Lower lobe of right lung (tissue), 2 donors: ENCODE data around the gene EGR2. TPM values are rescaled to one million over a fixed set of nuclear protein-coding genes. Genes with fewer than 3 reads are reported as not detected.
A peak's percentile ranks its signal among the peaks of the same experiment; 100 is the strongest.
"Not testable (repeated sequence)": the region's sequence is repeated elsewhere in the genome, so short reads cannot be mapped to it uniquely, and the experiment has no call there.

Experiments
- ATAC-seq, 2 donors: fragments of 200-7000 bp; cut with Tn5 transposase; one replicate each; pipeline ENCODE4 v1.9.1; 2020 to 2022; ENCODE audit warnings: mild to moderate bottlenecking in 2 of 2, moderate library complexity in 2 of 2
- DNase-seq: peaks from one replicate; pipeline ENCODE4 v3.0.0-alpha.2; 2020
- H3K27ac ChIP-seq: fragments of 200-600 bp; one replicate; pipeline ENCODE4 v1.8.0; 2022
- H3K27me3 ChIP-seq: fragments of 200-600 bp; one replicate; pipeline ENCODE4 v1.8.0; 2022; ENCODE audit warnings: low read depth
- H3K36me3 ChIP-seq: fragments of 200-600 bp; one replicate; pipeline ENCODE4 v1.8.0; 2022; ENCODE audit warnings: mild to moderate bottlenecking
- H3K4me1 ChIP-seq: fragments of 200-600 bp; one replicate; pipeline ENCODE4 v1.8.0; 2022
- H3K4me3 ChIP-seq: fragments of 200-600 bp; one replicate; pipeline ENCODE4 v1.8.0; 2022; ENCODE audit warnings: mild to moderate bottlenecking
- H3K9me3 ChIP-seq: fragments of 200-600 bp; one replicate; pipeline ENCODE4 v1.8.0; 2022
- intact Hi-C: fragments of 100-400 bp; cut with DNase I; formaldehyde crosslinking; loops from one replicate; pipeline ENCODE4 v1.11.0; 2022
- total RNA-seq: library from RNA; stranded (reverse); fragmentation: NEBNext Ultra II Directional; extraction: Animal tissue kit (Norgen Biotek cat#: 25700); gene quantifications from one replicate; pipeline ENCODE4 v1.2.1, GENCODE V29; 2021
- TF ChIP-seq, protein P1 (sequence below): fragments of 200-600 bp; IDR thresholded peaks from one replicate; pipeline ENCODE4 v1.8.0; 2022; ENCODE audit warnings: antibody characterized with exemption, mild to moderate bottlenecking
- donor health status: DM: no; HTN: yes; CAD: no; lungs with severe emphysema.

EGR2 gene
- total RNA-seq, 1 donor from 2014 or later, result 45.6 TPM

DNA sequence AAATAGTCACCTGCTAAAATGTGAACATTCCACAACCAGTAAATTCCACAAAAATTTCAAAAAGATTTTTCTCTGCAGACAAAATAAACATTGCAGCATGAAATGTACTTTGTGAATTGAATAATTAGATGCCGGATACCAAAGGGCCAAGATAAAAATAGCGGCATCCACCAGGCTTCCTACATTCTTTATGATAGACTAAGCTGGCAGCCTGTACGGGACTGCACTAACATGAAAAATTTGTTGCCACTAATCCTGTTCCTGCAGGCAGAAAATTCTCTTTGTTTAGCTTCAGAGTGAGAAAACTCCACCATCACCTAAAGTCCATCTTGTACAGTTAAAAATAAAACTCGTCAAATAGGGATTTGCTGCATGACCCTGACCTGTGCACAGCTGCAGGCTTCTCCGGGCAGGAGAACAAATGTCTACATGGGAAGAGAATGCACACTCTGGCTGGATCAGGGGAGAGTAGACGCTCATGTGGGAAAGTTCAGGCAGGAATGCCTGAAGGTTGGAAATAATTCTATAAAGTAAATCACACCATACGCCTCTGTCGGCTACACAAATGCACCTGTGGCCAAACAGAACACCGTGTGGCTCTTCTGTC, 27.2 kb downstream of the EGR2 start:
- Histone ChIP-seq H3K27me3 (no peaks in the 10 kb centered on the region), H3K4me1 (no peaks in the 10 kb centered on the region), H3K27ac (no peak overlapping the region), H3K4me3 (no peak overlapping the region), H3K9me3 (no peaks in the 10 kb centered on the region), H3K36me3 (no peaks in the 10 kb centered on the region)
- TF ChIP-seq, protein P1, sequence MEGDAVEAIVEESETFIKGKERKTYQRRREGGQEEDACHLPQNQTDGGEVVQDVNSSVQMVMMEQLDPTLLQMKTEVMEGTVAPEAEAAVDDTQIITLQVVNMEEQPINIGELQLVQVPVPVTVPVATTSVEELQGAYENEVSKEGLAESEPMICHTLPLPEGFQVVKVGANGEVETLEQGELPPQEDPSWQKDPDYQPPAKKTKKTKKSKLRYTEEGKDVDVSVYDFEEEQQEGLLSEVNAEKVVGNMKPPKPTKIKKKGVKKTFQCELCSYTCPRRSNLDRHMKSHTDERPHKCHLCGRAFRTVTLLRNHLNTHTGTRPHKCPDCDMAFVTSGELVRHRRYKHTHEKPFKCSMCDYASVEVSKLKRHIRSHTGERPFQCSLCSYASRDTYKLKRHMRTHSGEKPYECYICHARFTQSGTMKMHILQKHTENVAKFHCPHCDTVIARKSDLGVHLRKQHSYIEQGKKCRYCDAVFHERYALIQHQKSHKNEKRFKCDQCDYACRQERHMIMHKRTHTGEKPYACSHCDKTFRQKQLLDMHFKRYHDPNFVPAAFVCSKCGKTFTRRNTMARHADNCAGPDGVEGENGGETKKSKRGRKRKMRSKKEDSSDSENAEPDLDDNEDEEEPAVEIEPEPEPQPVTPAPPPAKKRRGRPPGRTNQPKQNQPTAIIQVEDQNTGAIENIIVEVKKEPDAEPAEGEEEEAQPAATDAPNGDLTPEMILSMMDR, result no peak
- no peak for DNase-seq
- no peak for ATAC-seq
- intact Hi-C loops, result no loop called here

DNA sequence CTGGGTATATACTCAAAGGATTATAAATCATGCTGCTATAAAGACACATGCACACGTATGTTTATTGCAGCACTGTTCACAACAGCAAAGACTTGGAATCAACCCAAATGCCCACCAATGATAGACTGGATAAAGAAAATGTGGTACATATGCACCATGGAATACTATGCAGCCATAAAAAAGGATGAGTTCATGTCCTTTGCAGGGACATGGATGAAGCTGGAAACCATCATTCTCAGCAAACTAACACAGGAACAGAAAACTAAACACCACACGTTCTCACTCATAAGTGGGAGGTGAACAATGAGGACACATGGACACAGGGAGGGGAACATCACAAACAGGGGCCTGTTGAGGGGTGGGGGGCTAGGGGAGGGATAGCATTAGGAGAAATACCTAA, 27.9 kb downstream of the EGR2 start:
- ATAC-seq, DNase-seq, H3K4me1 ChIP-seq, H3K27me3 ChIP-seq, intact Hi-C loops, H3K27ac ChIP-seq, H3K9me3 ChIP-seq, H3K4me3 ChIP-seq, H3K36me3 ChIP-seq: not testable (repeated sequence)

DNA sequence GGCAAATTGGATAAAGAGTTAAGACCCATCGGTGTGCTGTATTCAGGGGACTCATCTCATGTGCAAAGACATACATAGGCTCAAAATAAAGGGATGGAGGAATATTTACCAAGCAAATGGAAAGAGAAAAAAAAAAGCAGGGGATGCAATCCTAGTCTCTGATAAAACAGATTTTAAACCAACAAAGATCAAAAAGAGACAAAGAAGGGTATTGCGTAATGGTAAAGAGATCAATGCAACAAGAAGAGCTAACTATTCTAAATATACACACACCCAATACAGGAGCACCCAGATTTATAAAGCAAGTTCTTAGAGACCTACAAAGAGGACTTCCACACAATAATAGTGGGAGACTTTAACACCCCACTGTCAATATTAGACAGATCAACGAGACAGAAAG, 31.6 kb downstream of the EGR2 start:
- intact Hi-C loops, result not testable (repeated sequence)

DNA sequence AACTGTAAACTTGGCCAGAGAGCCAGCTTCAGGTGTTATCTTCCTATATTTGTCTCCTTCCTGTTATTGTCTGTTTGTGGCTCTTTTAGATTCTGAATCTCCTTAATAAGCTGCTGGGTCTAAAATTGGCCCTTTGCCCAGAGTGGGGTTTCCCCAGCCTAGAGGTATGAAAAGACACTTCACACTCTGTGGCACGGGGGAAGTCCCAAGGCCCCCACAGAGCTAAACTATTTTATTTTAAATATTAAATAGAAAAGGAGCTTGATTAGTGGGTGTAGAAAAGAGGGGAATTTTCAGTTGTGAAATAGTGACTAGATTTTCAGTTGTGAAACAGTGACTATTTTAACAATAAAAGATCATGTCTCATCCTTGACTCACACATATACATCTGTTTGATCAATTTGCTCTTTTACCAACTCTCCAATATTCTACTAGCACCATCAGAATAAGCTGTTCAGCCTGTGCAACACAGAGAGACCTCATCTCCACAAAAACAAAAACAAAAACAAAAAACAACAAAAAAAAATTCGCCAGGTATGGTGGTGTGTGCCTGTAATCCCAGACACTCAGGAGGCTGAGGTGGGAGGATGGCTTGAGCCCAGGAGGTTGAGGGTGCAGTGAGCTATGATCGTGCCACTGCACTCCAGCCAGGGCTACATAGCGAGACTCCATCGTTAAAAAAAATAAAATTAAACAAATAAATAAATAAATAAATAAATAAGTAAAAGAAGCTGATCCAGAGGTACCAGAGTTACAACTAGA, 36.5 kb downstream of the EGR2 start:
- TF ChIP-seq, protein P1, result no peak
- Histone ChIP-seq H3K27ac (no peak overlapping the region), H3K9me3 (no peaks in the 10 kb centered on the region), H3K4me3 (no peak overlapping the region), H3K27me3 (no peaks in the 10 kb centered on the region), H3K36me3 (no peaks in the 10 kb centered on the region), H3K4me1 (no peaks in the 10 kb centered on the region)
- no peak for DNase-seq
- peak in 1 of 2 donors; percentile 39 for ATAC-seq
- intact Hi-C loops, result no loop called here

More for the DNA sequence above, 31.6 kb downstream of the EGR2 start:
- H3K4me3 ChIP-seq, DNase-seq, H3K27ac ChIP-seq, H3K27me3 ChIP-seq, H3K36me3 ChIP-seq, H3K4me1 ChIP-seq, H3K9me3 ChIP-seq, ATAC-seq: not testable (repeated sequence)

DNA sequence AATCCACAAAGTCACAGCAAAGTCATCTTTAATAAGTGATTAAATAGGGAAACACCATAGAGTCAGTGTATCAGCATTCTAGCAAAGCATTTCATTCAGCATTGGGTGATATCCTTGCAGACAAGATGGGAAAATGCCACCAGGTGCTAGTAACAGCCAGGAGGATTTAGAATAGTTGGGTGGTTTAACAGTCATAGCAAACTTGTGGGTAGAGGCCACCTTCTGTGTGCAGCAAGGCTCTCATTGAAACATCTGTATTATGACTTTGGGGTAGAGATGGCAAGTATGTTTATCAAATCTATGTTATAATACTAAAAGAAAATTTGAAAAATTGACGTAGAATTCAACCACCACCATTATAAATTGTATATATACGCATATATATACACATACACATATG, 38.0 kb downstream of the EGR2 start:
- Histone ChIP-seq H3K27ac (no peak overlapping the region), H3K4me3 (no peak overlapping the region), H3K4me1 (no peaks in the 10 kb centered on the region), H3K27me3 (no peaks in the 10 kb centered on the region), H3K36me3 (no peaks in the 10 kb centered on the region), H3K9me3 (no peaks in the 10 kb centered on the region)
- TF ChIP-seq, protein P1, result no peak
- intact Hi-C loops, result no loop called here
- DNase-seq (no peak), ATAC-seq (no peak)

DNA sequence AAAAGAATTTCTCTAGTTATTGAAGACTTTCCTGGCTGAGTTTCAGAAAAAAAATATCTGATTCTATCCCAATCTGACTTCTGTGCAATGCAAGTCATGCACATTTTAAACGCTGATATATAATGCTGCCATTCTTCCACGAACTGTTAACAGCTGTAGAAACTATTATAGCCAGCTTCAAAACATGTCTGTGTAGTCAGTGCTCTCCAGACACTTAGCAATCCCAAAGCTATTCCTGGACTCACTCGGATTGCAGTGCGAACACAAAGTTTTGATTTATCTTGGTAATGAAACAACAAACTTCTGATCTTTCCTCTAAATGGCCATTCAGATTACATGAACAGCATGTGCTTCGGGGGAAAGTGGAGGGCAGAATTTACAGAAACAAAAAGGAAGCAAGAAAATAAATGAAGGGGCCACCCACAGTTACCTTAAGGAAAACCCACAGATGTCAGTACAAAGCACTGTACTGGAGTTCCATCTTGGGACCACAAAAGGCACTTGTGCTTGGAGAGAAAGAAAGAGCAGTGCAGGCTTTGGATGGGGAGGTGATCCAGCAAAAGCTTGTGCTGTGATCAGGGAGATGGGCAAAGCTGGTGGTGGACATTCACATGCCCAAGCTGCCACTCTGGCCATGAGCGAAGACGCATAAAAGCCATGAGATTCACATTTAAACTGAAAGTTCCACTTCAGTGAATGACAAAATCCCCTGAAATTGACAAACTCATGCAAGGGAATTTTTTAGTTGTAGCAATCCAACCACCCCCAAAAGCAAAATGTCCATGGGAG, 43.8 kb downstream of the EGR2 start:
- DNase-seq (no peak), ATAC-seq (no peak)
- intact Hi-C loops, result no loop called here

More for the DNA sequence above, 43.8 kb downstream of the EGR2 start:
- Histone ChIP-seq H3K27me3 (no peaks in the 10 kb centered on the region), H3K9me3 (no peaks in the 10 kb centered on the region), H3K36me3 (no peaks in the 10 kb centered on the region), H3K4me1 (no peaks in the 10 kb centered on the region), H3K27ac (no peak overlapping the region), H3K4me3 (no peak overlapping the region)
- TF ChIP-seq, protein P1, result no peak
